Hepatocyte (in vitro differentiated cells): ENCODE data around the gene SETD5.

ENCODE experiments used
- EZH2 ChIP-seq: fragments of 200-600 bp; sonication (generic); IDR thresholded peaks from 2 replicates; pipeline ENCODE4 v1.6.1; 2016; ENCODE audit warnings: antibody characterized with exemption, mild to moderate bottlenecking, borderline replicate concordance
- EZH2phosphoT487 ChIP-seq: fragments of 200-600 bp; sonication (generic); IDR thresholded peaks from one replicate; pipeline ENCODE4 v1.6.1; 2018; ENCODE audit warnings: antibody characterized with exemption, mild to moderate bottlenecking, low read depth, moderate library complexity; ENCODE audit not compliant: unreplicated experiment, severe bottlenecking
- TF ChIP-seq, protein P1 (sequence below): fragments of 200-600 bp; sonication (generic); IDR thresholded peaks from 2 replicates; pipeline ENCODE4 v1.5.1; 2016; ENCODE audit warnings: antibody characterized with exemption, mild to moderate bottlenecking; ENCODE audit not compliant: poor library complexity

DNA sequence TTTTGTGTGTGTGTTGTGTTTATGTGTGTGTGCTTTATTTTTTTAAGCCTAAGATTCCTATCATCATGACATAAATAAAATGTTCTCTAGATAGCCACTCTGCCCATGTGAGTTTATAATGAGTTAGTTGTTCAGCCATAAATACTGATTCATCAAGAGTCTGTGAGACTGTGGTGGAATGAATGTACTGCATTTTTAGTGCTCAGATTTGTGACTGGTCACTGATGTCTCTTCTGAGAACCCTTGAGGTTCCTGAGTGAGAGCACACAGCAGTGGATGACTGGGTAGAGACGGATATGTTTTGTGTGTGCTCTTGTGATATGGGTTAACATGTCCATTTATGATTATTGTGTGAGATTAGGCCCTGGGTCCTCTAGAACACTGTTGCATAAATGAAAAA lies 51.2 kb downstream of the SETD5 start:
- no peak for TF ChIP-seq EZH2
- TF ChIP-seq, protein P1, sequence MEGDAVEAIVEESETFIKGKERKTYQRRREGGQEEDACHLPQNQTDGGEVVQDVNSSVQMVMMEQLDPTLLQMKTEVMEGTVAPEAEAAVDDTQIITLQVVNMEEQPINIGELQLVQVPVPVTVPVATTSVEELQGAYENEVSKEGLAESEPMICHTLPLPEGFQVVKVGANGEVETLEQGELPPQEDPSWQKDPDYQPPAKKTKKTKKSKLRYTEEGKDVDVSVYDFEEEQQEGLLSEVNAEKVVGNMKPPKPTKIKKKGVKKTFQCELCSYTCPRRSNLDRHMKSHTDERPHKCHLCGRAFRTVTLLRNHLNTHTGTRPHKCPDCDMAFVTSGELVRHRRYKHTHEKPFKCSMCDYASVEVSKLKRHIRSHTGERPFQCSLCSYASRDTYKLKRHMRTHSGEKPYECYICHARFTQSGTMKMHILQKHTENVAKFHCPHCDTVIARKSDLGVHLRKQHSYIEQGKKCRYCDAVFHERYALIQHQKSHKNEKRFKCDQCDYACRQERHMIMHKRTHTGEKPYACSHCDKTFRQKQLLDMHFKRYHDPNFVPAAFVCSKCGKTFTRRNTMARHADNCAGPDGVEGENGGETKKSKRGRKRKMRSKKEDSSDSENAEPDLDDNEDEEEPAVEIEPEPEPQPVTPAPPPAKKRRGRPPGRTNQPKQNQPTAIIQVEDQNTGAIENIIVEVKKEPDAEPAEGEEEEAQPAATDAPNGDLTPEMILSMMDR = no peak
- no peak for TF ChIP-seq EZH2phosphoT487
